ENCODE data around the gene SORT1. TPM values are rescaled to one million over a fixed set of nuclear protein-coding genes. Genes with fewer than 3 reads are reported as not detected.
A peak's percentile ranks its signal among the peaks of the same experiment; 100 is the strongest.

The SORT1 gene
- total and polyA plus RNA-seq, 12 donors, result 32.8 to 235 (median 119) TPM

GRCh38 chr1:109400035-109400655, 2.4 kb upstream of the SORT1 start:
- DNase-seq, result no peak
- intact Hi-C loops (cut with DNase I), result loop anchor here in 3 of 10 donors (5.0 kb wide), 3 partner anchors 48 to 138 kb away; no protein-coding TSS in a partner anchor
- no peak for TF ChIP-seq CTCF (IDR thresholded peaks at IDR 0.05)
- Histone ChIP-seq H3K4me3 (no peak overlapping the region), H3K9me3 (no peaks in the 10 kb centered on the region), H3K27me3 (peaks cover 0 to 11% (median 0%) of the 10 kb centered on the region in 7 donors), H3K27ac (no peak overlapping the region), H3K36me3 (peaks cover 0 to 54% (median 0%) of the 10 kb centered on the region in 9 donors), H3K4me1 (peaks cover 0 to 50% (median 32%) of the 10 kb centered on the region in 9 donors)
- 93 to 98% methylated on average over 3 of the region's 3 CpGs for WGBS, 2 donors
- no peak for ATAC-seq

DNA sequence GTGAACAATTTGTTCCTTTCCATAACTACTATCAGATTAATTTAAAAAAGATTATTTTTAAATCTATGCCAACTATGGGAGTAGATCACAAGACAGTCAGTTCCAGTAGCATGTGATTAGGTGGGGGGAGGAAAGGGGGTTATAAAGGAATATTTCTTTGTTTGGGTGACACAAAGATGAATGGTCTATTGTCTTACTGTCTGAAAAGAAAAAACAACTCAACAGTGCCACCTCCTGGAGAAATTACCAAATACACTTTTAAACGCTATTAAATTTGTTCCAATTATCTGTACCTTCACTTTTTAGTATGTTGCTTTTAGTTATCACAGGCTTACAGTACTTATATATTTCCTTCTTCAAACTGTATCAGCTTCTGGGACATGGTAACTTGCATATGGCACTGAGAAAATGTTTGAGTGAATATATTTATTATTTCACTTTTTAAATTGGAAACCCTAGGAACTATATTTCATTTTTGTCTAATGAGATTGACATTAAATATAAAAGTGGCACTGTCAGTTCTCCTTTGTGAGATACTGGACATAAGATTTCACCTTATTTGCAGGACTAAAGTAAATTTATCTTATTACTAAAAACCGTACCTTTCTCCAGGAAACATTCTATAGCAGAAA, 1.7 kb upstream of the SORT1 start:
- peaks cover 0 to 47% (median 0%) of the 10 kb centered on the region in 9 donors for H3K36me3 ChIP-seq
- TF ChIP-seq CTCF (IDR thresholded peaks at IDR 0.05), result peak; percentile 51 to 76 (median 69)
- intact Hi-C loops (cut with DNase I), result loop anchor here in 9 of 10 donors (1.0 to 10.0 kb wide), 12 partner anchors 37 to 305 kb away; partner anchors contain the start of genes PSRC1 (in 3 of the 9) and TMEM167B (in 1 of the 9)
- H3K4me1 ChIP-seq, result peaks cover 0 to 57% (median 37%) of the 10 kb centered on the region in 9 donors
- H3K4me3 ChIP-seq, result no peak overlapping the region
- DNase-seq (peak in 1 of 2 donors; percentile 48), ATAC-seq (peak in 4 of 8 donors; percentile 5 to 37 (median 16))
- H3K27me3 ChIP-seq, result peaks cover 0 to 11% (median 0%) of the 10 kb centered on the region in 7 donors
- H3K9me3 ChIP-seq, result no peaks in the 10 kb centered on the region
- 38 to 45% methylated on average over 2 of the region's 2 CpGs for WGBS, 2 donors
- no peak overlapping the region for H3K27ac ChIP-seq

- H3K4me3 ChIP-seq, result peak overlapping the region; percentile 29 to 80 (median 64)
- H3K36me3 ChIP-seq, result peaks cover 0 to 38% (median 0%) of the 10 kb centered on the region in 9 donors
- DNase-seq (no peak), ATAC-seq (no peak)
- intact Hi-C loops (cut with DNase I), result loop anchor here in 9 of 10 donors (1.0 to 10.0 kb wide), 12 partner anchors 36 to 304 kb away; partner anchors contain the start of genes PSRC1 (in 3 of the 9) and TMEM167B (in 1 of the 9)
- peak overlapping the region in 9 of 10 donors; percentile 53 to 93 (median 64) for H3K27ac ChIP-seq
- TF ChIP-seq CTCF (IDR thresholded peaks at IDR 0.05), result no peak
- peaks cover 3 to 66% (median 45%) of the 10 kb centered on the region in 9 donors for H3K4me1 ChIP-seq
- H3K27me3 ChIP-seq, result peaks cover 0 to 11% (median 0%) of the 10 kb centered on the region in 7 donors
- WGBS, 2 donors, result 46 to 50% methylated on average over 18 of the region's 18 CpGs
- no peaks in the 10 kb centered on the region for H3K9me3 ChIP-seq
Observed at GRCh38 chr1:109398343-109399225, 866 bp upstream of the SORT1 start.

Data from heart right ventricle (tissue), 16 donors.